ENCODE measurements around the gene SUCLG2. TPM values are rescaled to one million over a fixed set of nuclear protein-coding genes. Genes with fewer than 3 reads are reported as not detected.

Gene SUCLG2
- total RNA-seq, 2 experiments from 2014 or later = 61.1 to 62.7 TPM

GRCh38 chr3:67474311-67474710 lies 180.1 kb downstream of the SUCLG2 start:
- ChIA-PET CTCF (no interaction called here), POLR2A (no interaction called here)

- CTCF ChIA-PET = no interaction called here
- POLR2A ChIA-PET = no interaction called here
Measured at GRCh38 chr3:67472674-67473201, 181.7 kb downstream of the SUCLG2 start.

- ChIA-PET CTCF (no interaction called here), POLR2A (no interaction called here)
Measured at GRCh38 chr3:67470207-67470606, 184.2 kb downstream of the SUCLG2 start.

GRCh38 chr3:67468511-67468910 lies 185.9 kb downstream of the SUCLG2 start:
- ChIA-PET POLR2A (no interaction called here), CTCF (no interaction called here)

- ChIA-PET POLR2A (no interaction called here), CTCF (no interaction called here)
Measured at GRCh38 chr3:67463656-67464055, 190.8 kb downstream of the SUCLG2 start.

- ChIA-PET CTCF (no interaction called here), POLR2A (no interaction called here)
Measured at GRCh38 chr3:67462187-67462586, 192.2 kb downstream of the SUCLG2 start.

GRCh38 chr3:67461667-67462142 lies 192.7 kb downstream of the SUCLG2 start:
- CTCF ChIA-PET = no interaction called here
- POLR2A ChIA-PET = no interaction called here

GRCh38 chr3:67460841-67461510 lies 193.4 kb downstream of the SUCLG2 start:
- POLR2A ChIA-PET = no interaction called here
- CTCF ChIA-PET = no interaction called here

GRCh38 chr3:67459796-67460195 lies 194.6 kb downstream of the SUCLG2 start:
- ChIA-PET POLR2A (no interaction called here), CTCF (no interaction called here)

- CTCF ChIA-PET = no interaction called here
- POLR2A ChIA-PET = no interaction called here
Measured at GRCh38 chr3:67458896-67459530, 195.4 kb downstream of the SUCLG2 start.

GRCh38 chr3:67458408-67458807 lies 196.0 kb downstream of the SUCLG2 start:
- ChIA-PET POLR2A (no interaction called here), CTCF (no interaction called here)

GRCh38 chr3:67453628-67454027 lies 200.8 kb downstream of the SUCLG2 start:
- ChIA-PET POLR2A (no interaction called here), CTCF (no interaction called here)

GRCh38 chr3:67450153-67450552 lies 204.3 kb downstream of the SUCLG2 start:
- CTCF ChIA-PET = no interaction called here
- POLR2A ChIA-PET = no interaction called here

- POLR2A ChIA-PET = no interaction called here
- CTCF ChIA-PET = no interaction called here
Measured at GRCh38 chr3:67447393-67447792, 207.0 kb downstream of the SUCLG2 start.

- ChIA-PET POLR2A (no interaction called here), CTCF (no interaction called here)
Measured at GRCh38 chr3:67437789-67438188, 216.6 kb downstream of the SUCLG2 start.

- ChIA-PET CTCF (no interaction called here), POLR2A (no interaction called here)
Measured at GRCh38 chr3:67437090-67437489, 217.3 kb downstream of the SUCLG2 start.

GRCh38 chr3:67433109-67433508 lies 221.3 kb downstream of the SUCLG2 start:
- CTCF ChIA-PET = no interaction called here
- POLR2A ChIA-PET = no interaction called here

GRCh38 chr3:67431887-67432286 lies 222.5 kb downstream of the SUCLG2 start:
- CTCF ChIA-PET = no interaction called here
- POLR2A ChIA-PET = no interaction called here

- CTCF ChIA-PET = no interaction called here
- POLR2A ChIA-PET = interaction anchor here (0.6 kb wide), 1 partner anchor 876 kb away, joined by 7 read pairs; no protein-coding TSS in a partner anchor
Measured at GRCh38 chr3:67423722-67424121, 230.7 kb downstream of the SUCLG2 start.

GRCh38 chr3:67421912-67422311 lies 232.5 kb downstream of the SUCLG2 start:
- ChIA-PET CTCF (no interaction called here), POLR2A (no interaction called here)

- ChIA-PET CTCF (no interaction called here), POLR2A (no interaction called here)
Measured at GRCh38 chr3:67419779-67420178, 234.6 kb downstream of the SUCLG2 start.

GRCh38 chr3:67419218-67419529 lies 235.2 kb downstream of the SUCLG2 start:
- CTCF ChIA-PET = no interaction called here
- POLR2A ChIA-PET = no interaction called here

Data from activated CD8-positive, alpha-beta memory T cell treated with anti-CD3 and anti-CD28 coated beads for 36 hours (primary cell).